ENCODE measurements around the gene PXDN. TPM values are rescaled to one million over a fixed set of nuclear protein-coding genes. Genes with fewer than 3 reads are reported as not detected.

The PXDN gene
- total and polyA plus RNA-seq, 2 of the 4 experiments (the other 2 are of a cell fraction) = 153 to 332 TPM

GRCh38 chr2:1718339-1719220 is 25.7 kb downstream of the PXDN start:
- no peak overlapping the region for H3K56ac ChIP-seq (ENCODE audit: extremely low read depth, insufficient read depth, low read length)
- H3K23ac ChIP-seq (ENCODE audit: low read depth, low read length) = no peak overlapping the region
- no peaks in the 10 kb centered on the region for H3K27me3 ChIP-seq (ENCODE audit: control insufficient read depth, insufficient read depth, low read length)
- H3K4me2 ChIP-seq (ENCODE audit: low read depth, low read length) = no peak overlapping the region
- BruUV-seq (replicated peaks) = no TSS peak
- DNase-seq (no peak), ATAC-seq (ENCODE audit: low read depth) (no peak)
- H3K9ac ChIP-seq (ENCODE audit: low read depth, low read length) = no peak overlapping the region
- H3K9me3 ChIP-seq (ENCODE audit: control insufficient read depth, insufficient read depth, low read length) = no peaks in the 10 kb centered on the region
- H2AK9ac ChIP-seq (replicated peaks; ENCODE audit: low read depth, low read length, poor library complexity) = no peak overlapping the region
- WGBS, 2 experiments (ENCODE audit: extremely low coverage in 2 of 2, insufficient read length in 1 of 2) = 96 to 100% methylated on average over 2 to 17 of the region's 23 CpGs
- 0 out of 2 replicates have a peak overlapping the region, but pooled peaks have one; percentile 30 for H2AK5ac ChIP-seq (ENCODE audit: low read depth, low read length)
- H4K5ac ChIP-seq (ENCODE audit: low read depth, low read length) = no peak overlapping the region
- H3K18ac ChIP-seq (ENCODE audit: low read depth, low read length) = no peak overlapping the region
- dilution Hi-C loops (cut with HindIII; ENCODE audit: low sequenced_read_pairs, unreplicated experiment) = no loop called here
- in situ Hi-C loops (cut with MboI; ENCODE audit: low sequenced_read_pairs) = no loop called here
- ChIA-PET CTCF (no interaction called here), POLR2A (ENCODE audit: unreplicated experiment) (no interaction called here)
- H2BK5ac ChIP-seq (ENCODE audit: low read depth, low read length, poor library complexity, severe bottlenecking) = no peak overlapping the region
- H2BK120ac ChIP-seq (ENCODE audit: low read depth, low read length) = no peak overlapping the region
- H3K27ac ChIP-seq (ENCODE audit: insufficient read depth, low read length) = no peak overlapping the region
- H4K8ac ChIP-seq (ENCODE audit: low read depth in 2 of 2, low read length in 2 of 2) = no peak overlapping the region
- peaks cover 8% of the 10 kb centered on the region for H3K36me3 ChIP-seq (ENCODE audit: control insufficient read depth, insufficient read depth, low read length)
- H3K4me1 ChIP-seq (ENCODE audit: control insufficient read depth, insufficient read depth, low read length) = peaks cover 24% of the 10 kb centered on the region
- H2AFZ ChIP-seq (replicated peaks; ENCODE audit: low read length, poor library complexity) = no peak overlapping the region
- H4K91ac ChIP-seq (ENCODE audit: insufficient read depth, low read depth, low read length) = no peak overlapping the region
- no peak overlapping the region for H2BK15ac ChIP-seq (ENCODE audit: low read depth, low read length)
- H3K14ac ChIP-seq (replicated peaks; ENCODE audit: low read depth, low read length) = no peak overlapping the region
- peaks cover 51% of the 10 kb centered on the region for H3K9me1 ChIP-seq (ENCODE audit: insufficient read depth, low read length)
- H4K20me1 ChIP-seq (ENCODE audit: insufficient read depth, low read length) = peaks cover 94% of the 10 kb centered on the region
- H2BK20ac ChIP-seq (ENCODE audit: low read depth, low read length) = no peak overlapping the region
- no peak overlapping the region for H3K4me3 ChIP-seq (ENCODE audit: insufficient read depth, low read depth, low read length)
- H3K79me1 ChIP-seq (ENCODE audit: low read depth in 1 of 2, low read length in 2 of 2) = peaks cover 16 to 85% of the 10 kb centered on the region in 2 experiments; a peak in 3 of 4 replicates
- peak overlapping the region; percentile 5 for H3K4ac ChIP-seq (ENCODE audit: low read depth, low read length)
- intact Hi-C loops (cut with micrococcal nuclease) = no loop called here
- TF ChIP-seq POLR2A (IDR thresholded peaks at IDR 0.05; ENCODE audit: low read depth, low read length) (no peak), FOS (IDR thresholded peaks at IDR 0.05; ENCODE audit: low read depth, low read length) (no peak), MAZ (IDR thresholded peaks at IDR 0.05; ENCODE audit: borderline replicate concordance, low read depth, low read length) (no peak), MXI1 (IDR thresholded peaks at IDR 0.05; ENCODE audit: borderline replicate concordance, low read depth, low read length) (no peak), USF2 (IDR thresholded peaks at IDR 0.05; ENCODE audit: low read depth, low read length) (no peak), CEBPB (IDR thresholded peaks at IDR 0.05; ENCODE audit: low read depth, low read length) (no peak), RCOR1 (IDR thresholded peaks at IDR 0.05; ENCODE audit: insufficient replicate concordance, low read length) (no peak), RAD21 (IDR thresholded peaks at IDR 0.05; ENCODE audit: low read length) (no peak), ELK1 (IDR thresholded peaks at IDR 0.05; ENCODE audit: borderline replicate concordance, low read depth, low read length) (no peak), NFE2L2 (IDR thresholded peaks at IDR 0.05; ENCODE audit: low read depth, low read length) (no peak), CTCF (conservative IDR thresholded peaks at IDR 0.05; ENCODE audit: low read depth, low read length) (no peak), BHLHE40 (IDR thresholded peaks at IDR 0.05; ENCODE audit: low read depth, low read length) (no peak), SMC3 (IDR thresholded peaks at IDR 0.05; ENCODE audit: low read depth, low read length) (no peak), RFX5 (IDR thresholded peaks at IDR 0.05; ENCODE audit: low read depth, low read length) (no peak), MAFK (IDR thresholded peaks at IDR 0.05; ENCODE audit: low read depth, low read length) (no peak)
